C4-2B (cell line): ENCODE data around the gene CECR2.

ENCODE experiments used
- H3K27ac ChIP-seq: fragments of 450-650 bp; 2 replicates; pipeline ENCODE4 v1.5.1; 2017
- ZFX ChIP-seq: fragments of 450-650 bp; IDR thresholded peaks from 2 replicates; pipeline ENCODE4 v1.6.1; 2017
- TF ChIP-seq, protein P1 (sequence below): fragments of 450-650 bp; conservative IDR thresholded peaks from 2 replicates; pipeline ENCODE4 v1.5.1; 2017; ENCODE audit warnings: mild to moderate bottlenecking

CECR2 gene

GRCh38 chr22:17569971-17570511 lies 200.8 kb downstream of the CECR2 start:
- TF ChIP-seq, protein P1, sequence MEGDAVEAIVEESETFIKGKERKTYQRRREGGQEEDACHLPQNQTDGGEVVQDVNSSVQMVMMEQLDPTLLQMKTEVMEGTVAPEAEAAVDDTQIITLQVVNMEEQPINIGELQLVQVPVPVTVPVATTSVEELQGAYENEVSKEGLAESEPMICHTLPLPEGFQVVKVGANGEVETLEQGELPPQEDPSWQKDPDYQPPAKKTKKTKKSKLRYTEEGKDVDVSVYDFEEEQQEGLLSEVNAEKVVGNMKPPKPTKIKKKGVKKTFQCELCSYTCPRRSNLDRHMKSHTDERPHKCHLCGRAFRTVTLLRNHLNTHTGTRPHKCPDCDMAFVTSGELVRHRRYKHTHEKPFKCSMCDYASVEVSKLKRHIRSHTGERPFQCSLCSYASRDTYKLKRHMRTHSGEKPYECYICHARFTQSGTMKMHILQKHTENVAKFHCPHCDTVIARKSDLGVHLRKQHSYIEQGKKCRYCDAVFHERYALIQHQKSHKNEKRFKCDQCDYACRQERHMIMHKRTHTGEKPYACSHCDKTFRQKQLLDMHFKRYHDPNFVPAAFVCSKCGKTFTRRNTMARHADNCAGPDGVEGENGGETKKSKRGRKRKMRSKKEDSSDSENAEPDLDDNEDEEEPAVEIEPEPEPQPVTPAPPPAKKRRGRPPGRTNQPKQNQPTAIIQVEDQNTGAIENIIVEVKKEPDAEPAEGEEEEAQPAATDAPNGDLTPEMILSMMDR = no peak
- no peak for TF ChIP-seq ZFX
- H3K27ac ChIP-seq = peak overlapping the region; percentile 2; the same call in 1 of the 2 replicates

DNA sequence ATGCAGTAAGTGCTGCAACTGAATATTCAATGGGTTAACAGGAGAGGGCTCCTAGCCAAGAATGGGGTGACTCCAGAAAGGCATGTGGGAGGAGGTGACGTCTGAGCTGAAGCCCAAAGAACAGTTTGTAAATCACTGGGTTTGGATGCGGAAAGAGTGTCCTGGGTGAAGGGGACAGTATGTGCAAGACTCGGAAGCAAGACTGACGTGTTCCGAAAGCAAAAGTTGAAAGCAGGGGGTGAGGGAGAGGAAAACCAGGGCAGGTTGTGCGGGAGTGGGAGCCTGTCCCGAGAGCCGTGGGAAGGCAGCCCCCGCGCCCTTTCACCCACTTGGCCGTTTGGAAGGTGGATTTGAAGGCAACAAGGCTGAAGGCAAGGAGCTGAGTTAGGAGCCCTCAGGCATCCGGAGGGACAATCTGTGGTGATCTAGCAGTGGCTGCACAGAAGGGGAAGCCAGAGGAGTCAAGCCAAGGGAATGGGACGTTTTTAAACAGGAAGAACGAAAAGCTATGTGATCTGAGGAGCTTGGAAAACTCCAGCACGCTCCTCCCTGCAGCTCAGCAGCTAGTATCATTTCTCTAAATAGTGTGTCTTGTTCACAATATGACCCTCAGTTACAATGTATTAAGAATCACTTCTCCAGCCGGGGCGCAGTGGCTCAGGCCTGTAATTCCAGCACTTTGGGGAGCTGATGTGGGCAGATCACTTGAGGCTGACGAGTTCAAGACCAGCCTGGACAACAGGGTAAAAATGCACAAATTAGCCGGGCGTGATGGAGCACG lies 201.8 kb downstream of the CECR2 start:
- TF ChIP-seq, protein P1 = no peak
- TF ChIP-seq ZFX = no peak
- no peak overlapping the region for H3K27ac ChIP-seq

- no peak for TF ChIP-seq ZFX
- TF ChIP-seq, protein P1 = no peak
These were observed 205.9 kb downstream of the CECR2 start for GRCh38 chr22:17575151-17575550.

DNA sequence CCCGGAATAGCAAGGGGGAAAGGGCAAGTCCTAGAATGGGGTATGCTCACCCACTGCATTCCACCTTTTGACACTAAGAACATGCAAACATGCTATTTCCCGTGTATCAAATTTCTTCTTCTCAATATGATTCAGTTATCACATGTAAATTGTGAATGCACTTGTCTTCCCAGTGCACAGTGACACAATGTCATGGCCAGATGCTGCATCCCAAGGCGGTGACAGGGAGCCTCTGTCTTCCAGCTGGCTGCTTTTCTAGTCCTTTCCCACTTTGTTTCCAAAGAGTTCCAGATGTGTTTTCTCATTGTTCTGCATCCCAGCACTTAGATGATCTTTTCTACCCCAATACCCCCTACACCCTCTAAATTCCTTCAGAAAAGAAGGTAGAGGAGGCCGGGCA lies 206.4 kb downstream of the CECR2 start:
- no peak overlapping the region for H3K27ac ChIP-seq

More at GRCh38 chr22:17575151-17575550, 205.9 kb downstream of the CECR2 start:
- no peak overlapping the region for H3K27ac ChIP-seq

GRCh38 chr22:17576470-17576869 lies 207.2 kb downstream of the CECR2 start:
- no peak overlapping the region for H3K27ac ChIP-seq
- TF ChIP-seq, protein P1 = no peak
- no peak for TF ChIP-seq ZFX

More for the DNA sequence above, 206.4 kb downstream of the CECR2 start:
- no peak for TF ChIP-seq ZFX
- TF ChIP-seq, protein P1 = no peak

DNA sequence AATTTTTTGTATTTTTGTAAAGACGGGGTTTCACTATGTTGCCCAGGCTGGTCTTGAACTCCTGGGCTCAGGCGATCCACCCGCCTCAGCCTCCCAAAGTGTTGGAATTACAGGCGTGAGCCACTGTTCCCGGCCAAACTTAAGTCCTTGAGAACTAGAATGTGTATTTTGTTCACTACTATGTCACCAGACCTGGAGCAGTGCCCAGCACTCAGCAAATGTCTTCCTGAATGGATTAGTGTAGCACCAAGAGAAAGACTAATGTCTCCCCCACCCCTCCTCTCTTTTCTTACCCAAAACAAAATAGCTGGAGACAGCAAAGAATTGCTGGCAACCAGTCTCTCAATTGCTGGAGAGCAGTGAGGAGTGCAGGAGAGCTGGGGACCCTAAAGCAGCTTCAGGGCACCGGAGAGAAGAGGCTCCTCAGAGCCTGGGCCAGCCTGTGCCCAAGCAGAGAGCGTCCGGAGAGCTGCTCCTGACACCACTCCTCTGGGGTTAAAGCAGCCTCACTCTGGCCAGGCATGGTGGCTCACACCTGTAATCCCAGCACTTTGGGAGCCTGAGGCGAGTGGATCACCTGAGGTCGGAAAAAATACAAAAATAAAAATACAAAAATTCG lies 209.0 kb downstream of the CECR2 start:
- H3K27ac ChIP-seq = no peak overlapping the region; the same call in 1 of the 2 replicates
- no peak for TF ChIP-seq ZFX
- TF ChIP-seq, protein P1 = no peak

DNA sequence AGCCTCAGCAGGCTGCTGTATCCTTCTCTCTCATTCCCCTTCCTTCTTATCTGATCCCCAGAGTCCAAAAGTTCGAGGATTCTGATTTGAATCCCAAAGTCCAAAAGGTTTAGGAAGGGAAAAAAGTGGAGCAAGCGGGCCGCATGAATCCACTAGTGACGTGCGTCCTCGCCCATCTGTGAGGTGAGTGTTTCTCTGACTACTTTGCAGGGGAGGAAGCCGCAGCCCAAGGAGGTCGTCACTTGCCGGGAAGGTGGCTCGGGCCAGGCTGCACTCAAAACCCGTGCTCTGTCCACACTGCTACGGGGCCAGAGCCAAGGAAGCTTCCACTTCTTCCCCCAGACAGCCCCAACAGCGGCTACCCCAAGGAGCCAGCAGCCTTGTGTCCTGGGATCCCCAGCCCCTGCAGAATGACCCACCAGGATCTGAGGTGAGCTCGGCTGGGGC lies 210.3 kb downstream of the CECR2 start:
- H3K27ac ChIP-seq = no peak overlapping the region
- TF ChIP-seq, protein P1 = no peak
- TF ChIP-seq ZFX = no peak
